NCI-H1092 treated with DMSO at 0.1 percent for 48 hours (cell line): ENCODE results near the gene XIST.
"Not testable (repeated sequence)": the region's sequence is repeated elsewhere in the genome, so short reads cannot be mapped to it uniquely, and the experiment has no call there.

Experiments used
- DNase-seq: peaks from one replicate; lab custom pipeline; 2025; lab: John Stamatoyannopoulos, UW

Gene XIST

GRCh38 chrX:73852467-73852866 lies at the start of gene XIST:
TSS of gene XIST (minus strand) at chrX:73852714.
- no peak for DNase-seq

- not testable (repeated sequence) for DNase-seq
Observed at GRCh38 chrX:73898315-73898714, 45.8 kb upstream of the XIST start.

- DNase-seq = not testable (repeated sequence)
Observed at GRCh38 chrX:73892515-73893090, 40.1 kb upstream of the XIST start.

- DNase-seq = not testable (repeated sequence)
Observed at GRCh38 chrX:73882260-73882659, 29.7 kb upstream of the XIST start.

GRCh38 chrX:73877687-73878086 lies 25.2 kb upstream of the XIST start:
- no peak for DNase-seq

- DNase-seq = no peak
Observed at GRCh38 chrX:73876911-73877310, 24.4 kb upstream of the XIST start.

GRCh38 chrX:73868916-73869315 lies 16.4 kb upstream of the XIST start:
- no peak for DNase-seq

- DNase-seq = no peak
Observed at GRCh38 chrX:73867144-73867543, 14.6 kb upstream of the XIST start.

GRCh38 chrX:73863852-73864251 lies 11.3 kb upstream of the XIST start:
- no peak for DNase-seq

- no peak for DNase-seq
Observed at GRCh38 chrX:73863268-73863667, 10.8 kb upstream of the XIST start.

- DNase-seq = no peak
Observed at GRCh38 chrX:73859622-73860021, 7.1 kb upstream of the XIST start.

- DNase-seq = peak; percentile 30
Observed at GRCh38 chrX:73855546-73855945, 3.0 kb upstream of the XIST start.

GRCh38 chrX:73852022-73852421 lies 492 bp downstream of the XIST start:
- no peak for DNase-seq

GRCh38 chrX:73851014-73852009 lies 1.2 kb downstream of the XIST start:
- no peak for DNase-seq

- no peak for DNase-seq
Observed at GRCh38 chrX:73850124-73851013, 2.1 kb downstream of the XIST start.

- no peak for DNase-seq
Observed at GRCh38 chrX:73849073-73849472, 3.4 kb downstream of the XIST start.

GRCh38 chrX:73847991-73848390 lies 4.5 kb downstream of the XIST start:
- DNase-seq = no peak

GRCh38 chrX:73847100-73847499 lies 5.4 kb downstream of the XIST start:
- DNase-seq = no peak

GRCh38 chrX:73842541-73843234 lies 9.8 kb downstream of the XIST start:
- no peak for DNase-seq

- no peak for DNase-seq
Observed at GRCh38 chrX:73841337-73841736, 11.2 kb downstream of the XIST start.

GRCh38 chrX:73840120-73840924 lies 12.2 kb downstream of the XIST start:
- no peak for DNase-seq
